CD4-positive, alpha-beta T cell treated with Interleukin-17A for 1 hour (primary cell): ENCODE data around the gene MITF.

Experiments
- DNase-seq: peaks from one replicate; pipeline ENCODE4 v3.0.0-alpha.2; 2020

Gene MITF

GRCh38 chr3:69729147-69729919 lies 9.9 kb upstream of the MITF start:
- DNase-seq = no peak

DNA sequence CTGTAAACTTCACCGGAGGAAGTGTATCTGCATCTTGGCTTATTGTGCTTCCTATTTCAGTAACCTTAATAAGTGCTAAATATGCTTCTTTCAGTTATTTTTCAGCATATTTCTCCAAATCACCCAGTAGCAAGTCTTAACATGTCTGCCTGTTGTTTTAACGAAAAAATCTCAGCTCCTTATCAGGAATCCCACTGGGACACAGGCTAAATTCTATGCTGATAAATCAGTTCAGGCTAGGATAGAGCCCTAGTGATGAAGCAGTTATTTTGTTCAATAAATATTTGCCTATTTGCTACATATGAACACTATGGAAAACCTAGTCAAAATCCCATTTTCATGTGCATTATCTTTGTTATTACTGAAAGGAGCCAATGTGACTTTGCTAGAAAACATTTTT lies 8.2 kb upstream of the MITF start:
- DNase-seq = no peak

DNA sequence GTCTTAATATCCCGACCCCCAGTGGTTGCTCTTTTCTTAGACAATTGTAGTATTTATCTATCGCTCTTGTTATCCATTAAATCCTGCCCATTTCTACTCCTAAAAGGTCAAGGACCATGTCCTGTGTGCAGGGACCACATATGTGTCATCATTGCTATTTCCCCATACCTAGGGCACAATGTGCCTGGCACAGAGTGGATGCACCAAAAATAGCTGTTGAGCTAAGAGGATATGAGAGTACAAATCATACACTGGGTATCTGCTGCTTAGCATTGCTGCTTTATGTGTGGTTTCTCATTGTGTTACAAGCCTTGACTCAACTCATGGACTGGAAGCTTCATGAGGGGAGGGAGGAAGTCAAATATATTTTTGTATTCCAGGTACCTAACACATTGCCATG lies 3.4 kb upstream of the MITF start:
- DNase-seq = no peak

GRCh38 chr3:69737392-69737791 lies 1.9 kb upstream of the MITF start:
- no peak for DNase-seq

DNA sequence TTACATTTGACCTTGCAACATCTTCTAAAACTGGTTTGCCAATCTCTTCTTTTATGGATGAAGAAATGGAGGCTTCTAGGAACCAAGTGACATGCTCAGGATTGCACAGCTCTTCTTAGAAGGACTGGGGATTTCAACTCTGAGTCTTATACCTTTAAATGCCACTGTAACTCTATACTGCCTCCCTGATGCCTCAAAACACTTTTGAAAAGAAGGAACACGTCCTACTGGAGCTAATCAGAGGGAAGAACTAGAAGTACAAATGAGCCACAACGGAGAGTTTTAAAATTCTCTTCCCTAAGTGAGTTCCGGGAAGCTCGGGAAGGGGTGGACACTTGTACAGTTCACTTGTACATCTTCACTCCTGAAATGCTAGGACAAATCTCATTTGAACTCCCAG lies 949 bp upstream of the MITF start:
- no peak for DNase-seq

DNA sequence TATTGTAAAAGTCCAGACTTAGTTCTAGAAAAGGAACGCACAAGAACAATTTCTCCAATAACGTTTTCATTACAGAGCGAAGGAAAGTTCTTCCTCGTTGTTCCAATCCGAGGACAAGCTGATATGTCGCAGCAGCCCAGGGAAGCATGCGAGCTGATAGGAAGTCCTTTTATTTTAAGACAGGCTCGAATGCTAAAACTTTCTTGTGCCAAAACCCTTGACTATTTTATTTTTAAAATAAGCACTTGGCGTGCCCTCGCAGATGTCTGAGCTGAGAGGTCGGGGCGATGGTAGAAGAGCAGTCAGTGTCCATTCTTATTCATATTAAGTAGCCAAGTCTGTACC lies 433 bp upstream of the MITF start:
- no peak for DNase-seq

DNA sequence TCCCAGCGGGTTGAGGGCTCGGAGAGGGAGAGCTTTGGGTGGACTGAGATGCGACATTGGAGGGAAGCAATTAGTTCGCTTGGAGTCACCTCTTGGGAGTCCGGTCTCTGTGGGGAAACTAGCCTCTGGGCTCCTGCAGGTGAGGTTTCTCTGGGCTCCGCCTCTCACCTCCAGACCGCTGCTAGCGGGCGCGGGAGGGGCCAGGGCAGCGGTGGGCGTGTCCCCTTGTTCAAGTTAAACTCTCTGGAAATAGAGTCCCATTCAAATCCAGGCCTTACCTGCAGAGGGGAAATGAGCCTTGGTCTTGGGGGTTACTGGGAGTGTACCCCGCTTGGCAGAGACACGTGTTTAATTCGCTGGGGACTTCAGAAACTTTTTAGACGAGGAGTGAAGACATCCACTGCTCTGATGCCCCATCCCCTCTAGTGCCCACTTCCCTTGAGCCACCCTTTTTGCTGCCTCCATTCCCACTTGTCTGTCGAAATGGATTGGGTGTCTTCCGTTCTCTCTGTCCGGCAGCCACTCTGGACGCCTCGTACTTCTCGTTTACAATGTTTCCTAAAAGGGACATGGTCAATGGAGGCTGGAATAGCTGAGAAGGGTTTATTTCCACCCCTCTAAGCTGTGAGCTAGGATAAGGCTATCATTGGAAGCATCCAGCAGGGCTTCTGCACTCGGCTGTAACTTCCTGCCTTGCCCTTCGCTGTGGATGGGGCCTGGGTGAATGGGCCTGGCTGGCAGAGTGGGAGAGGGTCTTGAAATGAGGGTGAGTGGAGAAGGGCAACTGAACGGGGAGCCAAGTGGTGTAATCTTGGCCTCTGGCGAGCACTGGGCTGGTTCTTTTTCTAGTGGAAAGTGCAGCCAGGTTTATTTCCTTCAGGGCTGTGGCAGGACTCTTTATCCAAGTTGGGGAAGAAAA lies 1.1 kb downstream of the MITF start:
- no peak for DNase-seq

DNA sequence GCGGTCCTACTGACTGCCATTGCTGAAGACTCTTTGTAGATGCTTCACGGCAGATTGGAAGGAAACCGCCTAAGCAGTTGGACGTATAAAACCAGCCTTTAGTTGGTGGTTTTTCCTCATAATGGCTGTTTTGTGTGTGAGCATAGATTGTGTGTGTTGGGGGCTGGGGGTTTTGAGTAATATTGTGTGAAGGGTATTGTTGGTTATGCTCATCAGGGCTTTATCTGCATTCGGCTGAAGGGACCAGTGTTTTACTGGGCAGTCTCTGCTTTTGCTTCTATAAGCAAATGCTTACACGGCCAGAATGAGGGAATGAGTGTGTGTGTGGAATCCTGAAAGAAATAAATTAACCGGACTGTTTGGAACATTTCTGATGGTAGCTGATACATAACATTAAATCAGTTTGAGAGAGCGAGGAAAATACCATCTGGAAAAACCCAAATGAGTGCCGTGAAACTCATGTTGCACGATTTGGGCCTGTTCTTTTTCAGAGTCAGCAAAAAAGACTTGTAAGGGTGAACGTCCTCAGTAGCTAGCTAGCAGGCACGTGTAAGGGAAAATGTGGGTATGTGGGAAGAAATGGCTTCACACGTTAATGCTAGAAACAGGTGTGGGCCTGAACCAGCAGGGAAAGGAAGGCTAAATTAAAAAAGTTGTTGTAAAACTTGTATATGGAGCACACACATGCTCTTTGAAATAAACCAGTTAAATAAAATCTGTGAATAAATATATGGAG lies 1.9 kb downstream of the MITF start:
- DNase-seq = no peak

DNA sequence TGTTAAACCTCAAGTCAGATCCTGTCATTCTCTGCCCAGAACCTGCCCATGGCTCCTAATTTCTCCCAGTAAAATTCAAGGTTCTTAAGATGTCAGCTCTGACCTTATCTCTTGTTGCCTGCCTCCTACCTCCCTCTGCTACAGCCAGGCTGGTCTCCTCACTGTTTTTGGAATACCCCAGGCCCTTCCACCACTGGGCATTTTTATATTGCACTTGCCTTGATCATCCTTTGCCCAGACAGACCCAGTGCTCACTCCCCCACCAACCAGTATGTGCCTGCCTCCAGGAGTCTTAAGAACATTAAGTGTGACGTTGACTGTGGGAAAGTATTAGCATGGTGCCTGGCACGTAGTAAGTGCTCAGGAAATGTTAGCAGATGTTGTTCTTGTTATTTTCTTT lies 3.1 kb downstream of the MITF start:
- no peak for DNase-seq

DNA sequence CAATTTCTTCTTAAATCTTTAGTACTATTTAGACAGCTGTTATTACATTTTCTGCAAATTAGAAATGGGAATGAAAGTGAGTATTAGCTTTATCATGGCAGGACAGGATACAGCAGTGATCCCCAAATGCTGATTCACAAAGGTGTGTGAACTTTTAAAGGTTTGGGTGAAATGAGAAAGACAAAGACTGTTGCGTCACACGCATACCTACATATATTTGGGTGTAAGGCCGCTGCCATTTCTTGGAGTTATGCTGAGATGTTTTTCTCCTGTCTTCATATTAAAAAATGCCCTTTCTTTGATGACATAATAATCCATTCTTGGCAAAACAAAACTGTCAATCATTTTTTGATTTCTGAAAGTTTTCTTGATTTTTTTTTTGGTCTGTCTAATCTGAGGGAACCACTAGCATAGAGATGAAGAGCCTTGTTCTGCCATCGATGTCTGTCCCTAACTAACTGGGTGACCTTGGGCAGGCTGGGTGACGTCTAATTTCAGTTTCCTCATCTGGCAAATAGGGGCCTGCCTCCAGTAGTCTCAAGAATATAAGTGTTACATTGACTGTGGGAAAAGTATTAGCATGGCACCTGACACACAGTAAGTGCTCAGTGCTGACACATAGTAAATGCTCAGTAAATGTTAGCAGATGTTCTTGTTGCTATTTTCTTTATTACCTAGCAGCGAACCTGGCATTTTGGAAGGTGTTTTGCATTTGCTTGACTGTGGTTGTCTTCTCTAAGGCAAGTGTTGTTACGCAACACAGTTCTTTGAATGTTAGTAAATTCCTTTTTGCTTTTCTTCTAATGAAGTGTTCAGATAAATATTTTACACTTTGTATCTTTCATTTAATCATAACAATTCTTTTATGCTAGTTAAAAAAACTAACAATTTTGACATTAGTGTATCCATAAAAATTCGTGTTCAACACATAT lies 5.0 kb downstream of the MITF start:
- DNase-seq = no peak

GRCh38 chr3:69745505-69745904 lies 6.2 kb downstream of the MITF start:
- DNase-seq = no peak

DNA sequence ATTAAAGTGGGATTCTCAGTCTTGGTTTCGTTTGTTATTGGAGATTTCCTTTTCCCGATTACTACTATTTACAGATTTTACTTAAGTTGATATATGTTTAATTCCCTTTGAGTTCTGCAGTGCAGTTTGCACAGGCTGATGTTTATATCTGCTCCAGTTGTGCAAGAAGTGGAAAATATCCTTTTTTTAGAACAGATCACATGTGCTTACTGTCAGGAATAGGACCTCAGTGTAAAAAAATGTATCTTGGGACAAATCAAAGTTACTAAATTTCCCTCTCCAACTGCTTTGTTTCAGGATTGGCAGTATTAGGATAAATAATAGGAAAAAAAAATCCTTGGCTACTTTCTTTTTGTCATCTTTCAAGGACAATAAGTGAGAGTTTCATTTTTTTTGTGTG lies 6.9 kb downstream of the MITF start:
- DNase-seq = no peak

DNA sequence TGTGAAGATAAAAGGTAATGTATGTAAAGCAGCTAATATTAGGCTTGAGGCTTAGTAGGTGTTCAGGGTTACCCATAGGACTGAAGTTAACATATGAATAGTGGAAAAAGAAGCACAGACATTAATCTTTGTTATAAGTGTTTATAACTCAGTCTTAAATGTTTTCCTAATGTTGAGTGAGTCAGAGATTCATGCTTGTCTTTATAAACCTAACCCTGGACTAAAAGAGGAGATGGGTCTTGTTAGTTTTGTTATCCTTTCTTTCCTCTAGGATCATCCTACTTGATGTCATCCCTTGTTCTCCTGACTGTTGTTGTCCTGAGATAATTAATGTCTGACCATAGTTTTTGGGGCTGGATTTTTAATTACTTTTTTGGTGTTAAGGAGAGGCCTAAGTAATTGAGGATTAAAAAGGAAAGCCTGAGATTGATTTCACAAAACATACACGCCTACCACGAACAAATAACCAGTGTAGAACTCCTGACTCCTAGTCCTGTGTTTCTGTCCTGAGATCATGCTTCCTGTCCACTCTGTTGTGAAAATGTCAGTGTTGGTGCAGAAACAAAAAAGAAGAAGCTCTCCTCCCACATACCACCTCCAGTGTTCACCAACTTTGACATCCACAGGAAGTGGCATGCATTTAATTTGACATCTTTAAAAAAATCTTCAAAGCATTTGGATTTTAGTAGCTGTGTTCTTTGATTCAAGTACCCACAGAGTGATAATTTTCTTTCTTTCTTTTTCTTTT lies 8.4 kb downstream of the MITF start:
- no peak for DNase-seq

DNA sequence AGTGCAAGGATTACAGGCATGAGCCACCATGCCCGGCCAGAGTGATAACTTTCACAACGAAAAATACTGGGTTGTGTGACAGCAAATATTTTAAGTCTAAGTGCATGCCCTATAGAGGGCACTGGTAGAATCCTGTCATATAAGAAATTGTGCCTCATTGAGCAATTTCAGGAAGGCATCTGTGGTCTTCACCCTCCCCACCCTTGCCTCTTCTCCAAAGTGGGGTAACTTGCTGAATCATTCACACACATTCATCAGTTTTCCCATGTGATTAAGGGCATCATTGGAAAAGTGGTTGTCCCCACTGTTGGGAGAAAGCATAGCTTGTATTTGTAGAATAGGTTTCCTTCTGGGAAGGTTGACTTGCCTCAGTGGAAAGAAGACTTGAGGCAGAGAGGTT lies 9.2 kb downstream of the MITF start:
- DNase-seq = no peak

GRCh38 chr3:69749461-69749860 lies 10.2 kb downstream of the MITF start:
- DNase-seq = no peak

- no peak for DNase-seq
These were observed 11.3 kb downstream of the MITF start for GRCh38 chr3:69750549-69750948.

DNA sequence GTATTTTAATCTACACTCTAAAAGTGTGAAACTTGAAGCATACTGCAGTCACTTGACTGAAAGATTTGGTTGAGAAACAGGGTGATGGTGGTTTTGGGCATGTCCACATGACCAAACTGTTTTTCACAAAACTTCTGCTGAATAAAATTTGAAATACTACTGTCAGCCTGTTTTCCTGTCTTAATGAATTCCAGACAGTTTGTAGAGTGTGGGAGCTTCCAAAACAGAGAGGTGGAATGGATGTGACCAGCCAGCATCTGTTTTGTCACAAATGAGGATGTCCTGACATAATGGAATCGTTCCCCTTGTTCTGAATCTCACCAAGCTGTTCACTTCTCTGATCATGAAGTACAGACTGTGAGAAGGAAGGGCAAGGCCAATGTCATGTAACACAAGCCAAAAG lies 11.8 kb downstream of the MITF start:
- no peak for DNase-seq

DNA sequence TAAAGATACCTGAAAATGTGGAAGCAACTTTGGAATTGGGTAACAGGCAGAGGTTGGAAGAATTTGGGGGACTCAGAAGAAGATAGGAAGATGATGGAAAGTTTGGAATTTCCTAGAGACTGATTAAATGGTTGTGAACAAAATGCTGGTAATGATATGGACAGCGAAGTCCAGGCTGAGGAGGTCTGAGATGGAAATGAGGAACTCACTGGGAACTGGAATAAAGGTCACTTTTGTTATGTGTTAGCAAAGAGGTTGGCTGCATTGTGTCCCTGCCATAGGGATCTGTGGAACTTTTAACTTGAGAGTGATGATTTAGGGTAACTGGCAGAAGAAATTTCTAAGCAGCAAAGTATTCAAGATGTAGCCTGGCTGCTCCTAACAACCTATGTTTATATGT lies 13.0 kb downstream of the MITF start:
- no peak for DNase-seq

- no peak for DNase-seq
These were observed 14.0 kb downstream of the MITF start for GRCh38 chr3:69753179-69753775.

GRCh38 chr3:69755795-69756194 lies 16.5 kb downstream of the MITF start:
- no peak for DNase-seq
